PC-9 (cell line): ENCODE data around the gene EYA4. TPM values are rescaled to one million over a fixed set of nuclear protein-coding genes. Genes with fewer than 3 reads are reported as not detected.

Experiments
- BruUV-seq: library from RNA; stranded (reverse); fragments of 400-500 nt; replicated peaks from 2 replicates; lab custom pipeline; 2021; lab: Mats Ljungman, UMichigan
- CTCF ChIA-PET: fragments of 300-600 bp; sonication (Branson Sonifier 250); formaldehyde crosslinking; loops from one replicate; lab custom pipeline; 2022; ENCODE audit warnings: antibody characterized with exemption; lab: Charles Lee
- POLR2A ChIA-PET: fragments of 300-600 bp; sonication (Branson Sonifier 250); formaldehyde crosslinking; loops from one replicate; lab custom pipeline; 2022; ENCODE audit warnings: antibody characterized with exemption; ENCODE audit not compliant: unreplicated experiment; lab: Charles Lee
- DNase-seq, 2 experiments: peaks; one replicate each; pipeline versions ENCODE4 v3.0.0 to v3.0.0-alpha.2; 2015 to 2022; ENCODE audit warnings: mixed read lengths in 1 of 2
- H2AFZ ChIP-seq: fragments of 200-600 bp; sonication (generic); 2 replicates; pipeline ENCODE4 v1.8.1; 2017; ENCODE audit warnings: antibody characterized with exemption
- H3F3A ChIP-seq: fragments of 200-600 bp; sonication (generic); 2 replicates; pipeline ENCODE4 v1.8.1; 2017; ENCODE audit warnings: antibody characterized with exemption, mild to moderate bottlenecking, low read depth; ENCODE audit not compliant: insufficient read depth
- H3K27ac ChIP-seq: fragments of 200-600 bp; sonication (generic); 2 replicates; pipeline ENCODE4 v1.6.1; 2016; ENCODE audit warnings: mixed run types
- H3K27me3 ChIP-seq: fragments of 200-600 bp; sonication (generic); 2 replicates; pipeline ENCODE4 v1.6.1; 2016; ENCODE audit warnings: low read depth, mixed run types; ENCODE audit not compliant: insufficient read depth
- H3K36me3 ChIP-seq: fragments of 200-600 bp; sonication (generic); 2 replicates; pipeline ENCODE4 v1.6.1; 2016; ENCODE audit warnings: low read depth, mixed run types
- H3K4me1 ChIP-seq: fragments of 200-600 bp; sonication (generic); replicated peaks from 2 replicates; pipeline ENCODE4 v1.6.1; 2016; ENCODE audit warnings: mixed run types; ENCODE audit not compliant: insufficient read depth
- H3K4me2 ChIP-seq: fragments of 200-600 bp; sonication (generic); 2 replicates; pipeline ENCODE4 v1.6.1; 2017; ENCODE audit warnings: mixed run types
- H3K4me3 ChIP-seq: fragments of 200-600 bp; sonication (generic); 2 replicates; pipeline ENCODE4 v1.6.1; 2016; ENCODE audit warnings: mixed run types
- H3K79me2 ChIP-seq: fragments of 200-600 bp; sonication (generic); 2 replicates; pipeline ENCODE4 v1.6.1; 2017; ENCODE audit warnings: low read depth, mixed run types
- H3K9me2 ChIP-seq: fragments of 200-600 bp; sonication (generic); 2 replicates; pipeline ENCODE4 v1.8.1; 2017; ENCODE audit warnings: mild to moderate bottlenecking; ENCODE audit not compliant: insufficient read depth
- H3K9me3 ChIP-seq: fragments of 200-600 bp; sonication (generic); 2 replicates; pipeline ENCODE4 v1.8.1; 2016; ENCODE audit warnings: low read depth; ENCODE audit not compliant: insufficient read depth
- H4K20me1 ChIP-seq: fragments of 200-600 bp; sonication (generic); 2 replicates; pipeline ENCODE4 v1.8.1; 2017; ENCODE audit not compliant: insufficient read depth
- CTCF ChIP-seq: fragments of 200-600 bp; sonication (generic); conservative IDR thresholded peaks from 2 replicates; pipeline ENCODE4 v1.6.1; 2017; ENCODE audit warnings: mixed run types, antibody characterized with exemption, mild to moderate bottlenecking, moderate library complexity
- EZH2 ChIP-seq: fragments of 200-600 bp; sonication (generic); IDR thresholded peaks from 2 replicates; pipeline ENCODE4 v1.8.0; 2017; ENCODE audit warnings: antibody characterized with exemption, low read depth
- intact Hi-C: fragments of 100-400 bp; cut with micrococcal nuclease; formaldehyde crosslinking; loops from one replicate; pipeline ENCODE4 v1.10.0; 2022; ENCODE audit not compliant: unreplicated experiment
- total RNA-seq: library from RNA; stranded (reverse); gene quantifications from 2 replicates; pipeline ENCODE4 v1.2.3, GENCODE V29; 2021

EYA4 gene
- total RNA-seq, 1 experiment from 2014 or later: 9.8 TPM

GRCh38 chr6:133245422-133245903 lies 4.3 kb downstream of the EYA4 start:
- BruUV-seq: no TSS peak
- Histone ChIP-seq H3K79me2 (no peaks in the 10 kb centered on the region), H3K9me2 (no peaks in the 10 kb centered on the region), H3K27me3 (peaks cover 20% of the 10 kb centered on the region; the same call in 1 of the 2 replicates), H3K4me2 (no peak overlapping the region), H2AFZ (no peak overlapping the region), H3K36me3 (no peaks in the 10 kb centered on the region), H3K9me3 (no peaks in the 10 kb centered on the region), H4K20me1 (no peaks in the 10 kb centered on the region), H3K27ac (no peak overlapping the region), H3K4me1 (peaks cover 9% of the 10 kb centered on the region; the same call in 1 of the 2 replicates), H3K4me3 (no peak overlapping the region), H3F3A (no peaks in the 10 kb centered on the region)
- POLR2A ChIA-PET: no interaction called here
- CTCF ChIA-PET: no interaction called here
- DNase-seq: no peak
- intact Hi-C loops: loop anchor here (10.0 kb wide), 1 partner anchor 179 kb away; no protein-coding TSS in a partner anchor
- TF ChIP-seq EZH2: no peak
- no peak for TF ChIP-seq CTCF

GRCh38 chr6:133247581-133247980 lies 6.4 kb downstream of the EYA4 start:
- TF ChIP-seq EZH2 (no peak), CTCF (no peak)
- H3K4me3 ChIP-seq: no peak overlapping the region
- H3K4me1 ChIP-seq: peaks cover 8% of the 10 kb centered on the region; the same call in 1 of the 2 replicates
- peak in 1 of 2 experiments; percentile 11 for DNase-seq
- no TSS peak for BruUV-seq
- no peak overlapping the region for H2AFZ ChIP-seq
- 0 out of 2 replicates have a peak, but pooled peaks cover 3% of the 10 kb centered on the region for H3K27me3 ChIP-seq
- H3K9me3 ChIP-seq: no peaks in the 10 kb centered on the region
- no peaks in the 10 kb centered on the region for H3K79me2 ChIP-seq
- no peaks in the 10 kb centered on the region for H4K20me1 ChIP-seq
- no peaks in the 10 kb centered on the region for H3K9me2 ChIP-seq
- intact Hi-C loops: loop anchor here (10.0 kb wide), 1 partner anchor 177 kb away; no protein-coding TSS in a partner anchor
- H3K36me3 ChIP-seq: no peaks in the 10 kb centered on the region
- H3F3A ChIP-seq: no peaks in the 10 kb centered on the region; the same call in 1 of the 2 replicates
- ChIA-PET CTCF (no interaction called here), POLR2A (no interaction called here)
- no peak overlapping the region for H3K27ac ChIP-seq
- H3K4me2 ChIP-seq: no peak overlapping the region

- no peaks in the 10 kb centered on the region for H3K9me2 ChIP-seq
- ChIA-PET POLR2A (no interaction called here), CTCF (no interaction called here)
- no peak overlapping the region; the same call in 1 of the 2 replicates for H2AFZ ChIP-seq
- no peak overlapping the region for H3K4me3 ChIP-seq
- no peaks in the 10 kb centered on the region for H3K36me3 ChIP-seq
- DNase-seq: peak in 1 of 2 experiments; percentile 67
- peaks cover 4% of the 10 kb centered on the region; the same call in 1 of the 2 replicates for H3K4me1 ChIP-seq
- H3F3A ChIP-seq: no peaks in the 10 kb centered on the region; the same call in 1 of the 2 replicates
- no peaks in the 10 kb centered on the region for H3K9me3 ChIP-seq
- BruUV-seq: no TSS peak
- TF ChIP-seq CTCF: no peak
- no peak for TF ChIP-seq EZH2
- no peaks in the 10 kb centered on the region for H3K79me2 ChIP-seq
- intact Hi-C loops: loop anchor here (10.0 kb wide), 1 partner anchor 176 kb away; no protein-coding TSS in a partner anchor
- H4K20me1 ChIP-seq: no peaks in the 10 kb centered on the region
- no peaks in the 10 kb centered on the region for H3K27me3 ChIP-seq
- H3K4me2 ChIP-seq: no peak overlapping the region
- H3K27ac ChIP-seq: 0 out of 2 replicates have a peak overlapping the region, but pooled peaks have one; percentile 3
These were observed 7.3 kb downstream of the EYA4 start for GRCh38 chr6:133248241-133249001.
